HG03135 (cell line): ENCODE results near the gene CCNE1.

Source experiments
- ATAC-seq: cut with Tn5 transposase; IDR thresholded peaks from one replicate; pipeline ENCODE4 v1.9.1; 2021; ENCODE audit warnings: mild to moderate bottlenecking, moderate library complexity; ENCODE audit not compliant: unreplicated experiment

CCNE1 gene

GRCh38 chr19:29811125-29812079, at the start of gene CCNE1:
Gene CCNE1, plus strand, starts transcription at chr19:29811991. Its CDS starts 565 bp downstream, at chr19:29812556.
- peak; percentile 78 for ATAC-seq

- no peak for ATAC-seq
Observed at GRCh38 chr19:29763196-29763595, 48.6 kb upstream of the CCNE1 start.

- ATAC-seq: no peak
Observed at GRCh38 chr19:29764361-29764760, 47.4 kb upstream of the CCNE1 start.

GRCh38 chr19:29766100-29766499, 45.7 kb upstream of the CCNE1 start:
- ATAC-seq: no peak

GRCh38 chr19:29767039-29767735, 44.6 kb upstream of the CCNE1 start:
- no peak for ATAC-seq

GRCh38 chr19:29768166-29768565, 43.6 kb upstream of the CCNE1 start:
- no peak for ATAC-seq

- no peak for ATAC-seq
Observed at GRCh38 chr19:29769997-29770396, 41.8 kb upstream of the CCNE1 start.

GRCh38 chr19:29770648-29771047, 41.1 kb upstream of the CCNE1 start:
- ATAC-seq: no peak

GRCh38 chr19:29771708-29772414, 39.9 kb upstream of the CCNE1 start:
- ATAC-seq: no peak

- ATAC-seq: no peak
Observed at GRCh38 chr19:29772696-29773095, 39.1 kb upstream of the CCNE1 start.

- no peak for ATAC-seq
Observed at GRCh38 chr19:29773141-29773540, 38.6 kb upstream of the CCNE1 start.

GRCh38 chr19:29774126-29774525, 37.7 kb upstream of the CCNE1 start:
- no peak for ATAC-seq

- ATAC-seq: no peak
Observed at GRCh38 chr19:29777781-29778309, 33.9 kb upstream of the CCNE1 start.

- no peak for ATAC-seq
Observed at GRCh38 chr19:29779921-29780320, 31.9 kb upstream of the CCNE1 start.

- no peak for ATAC-seq
Observed at GRCh38 chr19:29781386-29782259, 30.2 kb upstream of the CCNE1 start.

- ATAC-seq: no peak
Observed at GRCh38 chr19:29782260-29782580, 29.6 kb upstream of the CCNE1 start.

- no peak for ATAC-seq
Observed at GRCh38 chr19:29783627-29784190, 28.1 kb upstream of the CCNE1 start.

- ATAC-seq: no peak
Observed at GRCh38 chr19:29784598-29785223, 27.1 kb upstream of the CCNE1 start.

GRCh38 chr19:29785360-29785759, 26.4 kb upstream of the CCNE1 start:
- ATAC-seq: no peak
